ENCODE results near the gene SRGAP2C.
"Not testable (repeated sequence)": the region's sequence is repeated elsewhere in the genome, so short reads cannot be mapped to it uniquely, and the experiment has no call there.

GRCh38 chr1:121267072-121267471 is 82.3 kb downstream of the SRGAP2C start:
- not testable (repeated sequence) for TF ChIP-seq EP300 (conservative IDR thresholded peaks at IDR 0.05; ENCODE audit: poor library complexity, severe bottlenecking); POLR2AphosphoS5 (IDR thresholded peaks at IDR 0.05)

Measured in neural cell (in vitro differentiated cells).